Measurements from ENCODE around the gene CDH4. TPM values are rescaled to one million over a fixed set of nuclear protein-coding genes. Genes with fewer than 3 reads are reported as not detected.

CDH4 gene
- total RNA-seq, 1 donor from 2014 or later, result not detected

GRCh38 chr20:61922936-61923335 lies 670.9 kb downstream of the CDH4 start:
- ATAC-seq (no peak), DNase-seq (peak; percentile 10)
- intact Hi-C loops (cut with micrococcal nuclease), result no loop called here

GRCh38 chr20:61923371-61924166 lies 671.5 kb downstream of the CDH4 start:
- DNase-seq, result peak; percentile 11
- ATAC-seq, result no peak
- intact Hi-C loops (cut with micrococcal nuclease), result no loop called here

- ATAC-seq, result no peak
- DNase-seq, result peak; percentile 14
- intact Hi-C loops (cut with micrococcal nuclease), result no loop called here
These were observed 672.3 kb downstream of the CDH4 start for GRCh38 chr20:61924211-61924857.

GRCh38 chr20:61924858-61925554 lies 672.9 kb downstream of the CDH4 start:
- intact Hi-C loops (cut with micrococcal nuclease), result no loop called here
- no peak for ATAC-seq
- DNase-seq, result peak; percentile 14

- DNase-seq, result peak; percentile 23
- ATAC-seq, result no peak
- intact Hi-C loops (cut with micrococcal nuclease), result no loop called here
These were observed 673.6 kb downstream of the CDH4 start for GRCh38 chr20:61925555-61926252.

GRCh38 chr20:61926253-61926613 lies 674.2 kb downstream of the CDH4 start:
- DNase-seq, result peak; percentile 11
- no peak for ATAC-seq
- intact Hi-C loops (cut with micrococcal nuclease), result no loop called here

GRCh38 chr20:61926796-61927192 lies 674.7 kb downstream of the CDH4 start:
- intact Hi-C loops (cut with micrococcal nuclease), result no loop called here
- DNase-seq, result peak; percentile 17
- no peak for ATAC-seq

- ATAC-seq, result no peak
- intact Hi-C loops (cut with micrococcal nuclease), result no loop called here
These were observed 675.2 kb downstream of the CDH4 start for GRCh38 chr20:61927193-61927825.

GRCh38 chr20:61927826-61928541 lies 675.9 kb downstream of the CDH4 start:
- peak; percentile 19 for DNase-seq
- no peak for ATAC-seq
- intact Hi-C loops (cut with micrococcal nuclease), result no loop called here

More at GRCh38 chr20:61927193-61927825, 675.2 kb downstream of the CDH4 start:
- peak; percentile 14 for DNase-seq

GRCh38 chr20:61929561-61929960 lies 677.5 kb downstream of the CDH4 start:
- ATAC-seq (no peak), DNase-seq (peak; percentile 15)
- intact Hi-C loops (cut with micrococcal nuclease), result no loop called here

- peak; percentile 14 for DNase-seq
- intact Hi-C loops (cut with micrococcal nuclease), result no loop called here
- no peak for ATAC-seq
These were observed 678.1 kb downstream of the CDH4 start for GRCh38 chr20:61929971-61930666.

- intact Hi-C loops (cut with micrococcal nuclease), result no loop called here
- ATAC-seq (no peak), DNase-seq (peak; percentile 11)
These were observed 678.9 kb downstream of the CDH4 start for GRCh38 chr20:61930776-61931475.

GRCh38 chr20:61931476-61932198 lies 679.6 kb downstream of the CDH4 start:
- DNase-seq (no peak), ATAC-seq (no peak)
- intact Hi-C loops (cut with micrococcal nuclease), result no loop called here

GRCh38 chr20:61932199-61932592 lies 680.1 kb downstream of the CDH4 start:
- ATAC-seq (no peak), DNase-seq (no peak)
- intact Hi-C loops (cut with micrococcal nuclease), result no loop called here

GRCh38 chr20:61932711-61933480 lies 680.8 kb downstream of the CDH4 start:
- no peak for ATAC-seq
- intact Hi-C loops (cut with micrococcal nuclease), result no loop called here
- peak; percentile 11 for DNase-seq

GRCh38 chr20:61933481-61933950 lies 681.5 kb downstream of the CDH4 start:
- intact Hi-C loops (cut with micrococcal nuclease), result no loop called here
- peak; percentile 14 for DNase-seq

More at GRCh38 chr20:61933481-61933950, 681.5 kb downstream of the CDH4 start:
- no peak for ATAC-seq

Data from left ventricle myocardium superior (tissue), 1 donor.